LHCN-M2 (cell line): Measurements from ENCODE around the gene ELOB. TPM values are rescaled to one million over a fixed set of nuclear protein-coding genes. Genes with fewer than 3 reads are reported as not detected.

Experiments used
- DNase-seq: peaks from one replicate; pipeline ENCODE4 v3.0.0-alpha.2; 2012; ENCODE audit warnings: low read depth
- total RNA-seq: library from RNA; depleted of rRNA; stranded (reverse); fragments of >200 nt; gene quantifications from 2 replicates; pipeline ENCODE4 v1.2.3, GENCODE V29; 2014

ELOB gene
- total RNA-seq, 1 experiment from 2014 or later, result 454 TPM

GRCh38 chr16:2748757-2749455 is 28.2 kb downstream of the ELOB start:
- no peak for DNase-seq

- no peak for DNase-seq
These were observed 31.1 kb downstream of the ELOB start for GRCh38 chr16:2745961-2746360.

- no peak for DNase-seq
These were observed 31.8 kb downstream of the ELOB start for GRCh38 chr16:2745116-2745890.

- DNase-seq, result no peak
These were observed 32.4 kb downstream of the ELOB start for GRCh38 chr16:2744711-2745110.

- no peak for DNase-seq
These were observed 33.9 kb downstream of the ELOB start for GRCh38 chr16:2743007-2743810.

- DNase-seq, result no peak
These were observed 34.6 kb downstream of the ELOB start for GRCh38 chr16:2742323-2743006.

- DNase-seq, result no peak
These were observed 35.9 kb downstream of the ELOB start for GRCh38 chr16:2741168-2741567.

GRCh38 chr16:2740476-2740875 is 36.6 kb downstream of the ELOB start:
- DNase-seq, result no peak

- DNase-seq, result no peak
These were observed 37.3 kb downstream of the ELOB start for GRCh38 chr16:2739625-2740430.

- no peak for DNase-seq
These were observed 38.5 kb downstream of the ELOB start for GRCh38 chr16:2738615-2739014.

- DNase-seq, result no peak
These were observed 39.1 kb downstream of the ELOB start for GRCh38 chr16:2737895-2738418.

- DNase-seq, result no peak
These were observed 39.9 kb downstream of the ELOB start for GRCh38 chr16:2737238-2737605.

- no peak for DNase-seq
These were observed 40.4 kb downstream of the ELOB start for GRCh38 chr16:2736476-2737237.

GRCh38 chr16:2734844-2735515 is 42.1 kb downstream of the ELOB start:
- no peak for DNase-seq

GRCh38 chr16:2728034-2728433 is 49.0 kb downstream of the ELOB start:
- no peak for DNase-seq

- DNase-seq, result no peak
These were observed 50.2 kb downstream of the ELOB start for GRCh38 chr16:2726923-2727322.

- DNase-seq, result no peak
These were observed 52.2 kb downstream of the ELOB start for GRCh38 chr16:2724816-2725348.

GRCh38 chr16:2724088-2724676 is 52.9 kb downstream of the ELOB start:
- DNase-seq, result no peak
